Endodermal cell (in vitro differentiated cells): ENCODE measurements around the gene NME7. TPM values are rescaled to one million over a fixed set of nuclear protein-coding genes. Genes with fewer than 3 reads are reported as not detected.
"Not testable (repeated sequence)": the region's sequence is repeated elsewhere in the genome, so short reads cannot be mapped to it uniquely, and the experiment has no call there.

Experiments used
- DNase-seq: peaks from one replicate; pipeline ENCODE4 v3.0.0-alpha.2; 2017
- H3K27ac ChIP-seq: 2 replicates; pipeline ENCODE4 v1.5.1; 2013; ENCODE audit warnings: mild to moderate bottlenecking, low read depth, low read length, moderate library complexity
- H3K27me3 ChIP-seq: 2 replicates; pipeline ENCODE4 v1.6.1; 2013; ENCODE audit warnings: mild to moderate bottlenecking, low read length, moderate library complexity; ENCODE audit not compliant: insufficient read depth, control insufficient read depth, poor library complexity, severe bottlenecking
- H3K36me3 ChIP-seq: 2 replicates; pipeline ENCODE4 v1.7.0; 2013; ENCODE audit warnings: mild to moderate bottlenecking, low read length, moderate library complexity; ENCODE audit not compliant: control insufficient read depth, insufficient read depth
- H3K4me1 ChIP-seq: one replicate; pipeline ENCODE4 v1.7.0; 2013; ENCODE audit warnings: low read length; ENCODE audit not compliant: control insufficient read depth, insufficient read depth
- H3K4me3 ChIP-seq: 2 replicates; pipeline ENCODE4 v1.5.1; 2013; ENCODE audit warnings: mild to moderate bottlenecking, low read length, moderate library complexity
- H3K9ac ChIP-seq: 2 replicates; pipeline ENCODE4 v1.6.1; 2013; ENCODE audit warnings: mild to moderate bottlenecking, low read length, moderate library complexity; ENCODE audit not compliant: poor library complexity, severe bottlenecking; ENCODE audit errors: extremely low read depth
- H3K9me3 ChIP-seq: 2 replicates; pipeline ENCODE4 v1.6.1; 2013; ENCODE audit warnings: mild to moderate bottlenecking, low read length, moderate library complexity; ENCODE audit not compliant: control insufficient read depth
- H3K27ac Mint-ChIP-seq: 2 replicates; pipeline ENCODE4 v1.8.0; 2020; ENCODE audit warnings: mixed read lengths
- H3K27me3 Mint-ChIP-seq: 2 replicates; pipeline ENCODE4 v1.8.0; 2021; ENCODE audit warnings: mild to moderate bottlenecking, mixed read lengths; ENCODE audit not compliant: insufficient read depth
- H3K36me3 Mint-ChIP-seq: 2 replicates; pipeline ENCODE4 v1.8.0; 2020; ENCODE audit warnings: low read depth, mixed read lengths
- H3K4me1 Mint-ChIP-seq: 2 replicates; pipeline ENCODE4 v1.8.0; 2020; ENCODE audit warnings: mixed read lengths
- H3K4me3 Mint-ChIP-seq: 2 replicates; pipeline ENCODE4 v1.8.0; 2020; ENCODE audit warnings: mild to moderate bottlenecking, moderate library complexity, mixed read lengths
- H3K9me3 Mint-ChIP-seq: 2 replicates; pipeline ENCODE4 v1.8.0; 2020; ENCODE audit warnings: mild to moderate bottlenecking, mixed read lengths
- CTCF ChIP-seq: fragments of 200-600 bp; sonication (generic); conservative IDR thresholded peaks from 2 replicates; pipeline ENCODE4 v1.5.0; 2021; ENCODE audit warnings: antibody characterized with exemption, mild to moderate bottlenecking
- WGBS, 2 experiments: methylation state at CpG; one replicate each; pipeline versions ENCODE4 v1.1.5 to v1.1.7; 2013; ENCODE audit warnings: missing lambda C conversion rate in 2 of 2, mixed read lengths in 1 of 2; ENCODE audit not compliant: insufficient coverage in 1 of 2, insufficient read length in 1 of 2; 5-methylcytosine and 5-hydroxymethylcytosine counted together
- total RNA-seq, 2 donors: library from RNA; stranded (reverse); fragmentation: NEBNext Ultra II Directional in 1 of 2; extraction: Animal tissue kit (Norgen Biotek cat#: 25700) in 1 of 2; gene quantifications; 2 replicates in 1 of 2; 3 replicates in 1 of 2; pipeline ENCODE4 v1.2.1, GENCODE V29; 2021

The NME7 gene
- total RNA-seq, 2 donors from 2014 or later: 28.1 to 32.3 TPM

DNA sequence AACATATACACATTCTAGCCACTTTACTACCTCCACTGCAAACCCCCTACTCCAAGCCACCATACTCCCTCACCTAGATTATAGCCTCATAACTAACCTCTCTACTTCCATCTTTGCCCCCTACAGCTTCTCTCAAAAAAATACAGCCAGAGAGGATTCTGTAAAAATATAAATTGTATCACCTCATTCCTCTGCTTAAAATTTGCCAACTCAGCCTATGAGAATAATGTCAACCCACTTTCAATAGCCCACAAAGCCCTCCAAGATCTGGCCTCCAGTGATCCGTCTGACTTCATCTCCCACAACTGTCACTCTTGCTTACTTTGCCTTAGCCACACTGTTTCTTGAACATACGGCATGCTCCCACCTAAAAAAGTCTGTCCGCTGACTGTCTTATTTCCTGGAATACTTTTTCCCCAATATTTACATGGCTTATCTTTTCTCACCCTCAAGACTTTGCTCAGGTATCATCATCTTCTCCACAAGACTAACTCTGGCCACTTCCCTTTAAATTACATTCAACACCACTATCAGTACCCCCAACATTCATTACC, 21.5 kb downstream of the NME7 start:
- no peak overlapping the region for H3K27ac ChIP-seq
- H3K36me3 Mint-ChIP-seq: peaks cover 1% of the 10 kb centered on the region
- peaks cover 12% of the 10 kb centered on the region for H3K4me1 Mint-ChIP-seq
- H3K27me3 Mint-ChIP-seq: no peaks in the 10 kb centered on the region
- H3K27ac Mint-ChIP-seq: no peak overlapping the region
- no peaks in the 10 kb centered on the region for H3K27me3 ChIP-seq
- peaks cover 4% of the 10 kb centered on the region for H3K36me3 ChIP-seq
- no peak overlapping the region for H3K4me3 ChIP-seq
- H3K9me3 Mint-ChIP-seq: peaks cover 7% of the 10 kb centered on the region
- whole genome bisulfite sequencing, 2 experiments: 96 to 98% methylated on average over 3 of the region's 3 CpGs
- TF ChIP-seq CTCF: no peak
- no peak overlapping the region for H3K4me3 Mint-ChIP-seq
- H3K4me1 ChIP-seq: no peaks in the 10 kb centered on the region
- peaks cover 11% of the 10 kb centered on the region for H3K9me3 ChIP-seq
- no peak for DNase-seq
- no peak overlapping the region for H3K9ac ChIP-seq

GRCh38 chr1:169345511-169345910, 22.1 kb downstream of the NME7 start:
- no peaks in the 10 kb centered on the region for H3K4me1 ChIP-seq
- H3K9me3 ChIP-seq: peaks cover 17% of the 10 kb centered on the region
- Mint-ChIP-seq H3K4me3 (no peak overlapping the region), H3K27me3 (no peaks in the 10 kb centered on the region), H3K4me1 (peaks cover 12% of the 10 kb centered on the region), H3K9me3 (peaks cover 14% of the 10 kb centered on the region), H3K27ac (no peak overlapping the region), H3K36me3 (peaks cover 7% of the 10 kb centered on the region)
- H3K27me3 ChIP-seq: no peaks in the 10 kb centered on the region
- peak overlapping the region; percentile 12 for H3K4me3 ChIP-seq
- DNase-seq: no peak
- WGBS, 2 experiments: 98 to 100% methylated on average over 1 of the region's 1 CpG
- H3K36me3 ChIP-seq: peaks cover 4% of the 10 kb centered on the region
- TF ChIP-seq CTCF: no peak
- H3K9ac ChIP-seq: no peak overlapping the region
- no peak overlapping the region for H3K27ac ChIP-seq

GRCh38 chr1:169342096-169342495, 25.5 kb downstream of the NME7 start:
- not testable (repeated sequence) for H3K4me1 ChIP-seq, DNase-seq, H3K9ac ChIP-seq, H3K27me3 Mint-ChIP-seq, H3K36me3 ChIP-seq, H3K27ac ChIP-seq, H3K27ac Mint-ChIP-seq, H3K4me3 Mint-ChIP-seq, H3K4me3 ChIP-seq, H3K27me3 ChIP-seq
- H3K4me1 Mint-ChIP-seq: peaks cover 12% of the 10 kb centered on the region
- peaks cover 21% of the 10 kb centered on the region for H3K9me3 Mint-ChIP-seq
- H3K9me3 ChIP-seq: peaks cover 17% of the 10 kb centered on the region
- WGBS, 2 experiments: 97 to 100% methylated on average over 1 to 2 of the region's 3 CpGs
- peaks cover 21% of the 10 kb centered on the region for H3K36me3 Mint-ChIP-seq

DNA sequence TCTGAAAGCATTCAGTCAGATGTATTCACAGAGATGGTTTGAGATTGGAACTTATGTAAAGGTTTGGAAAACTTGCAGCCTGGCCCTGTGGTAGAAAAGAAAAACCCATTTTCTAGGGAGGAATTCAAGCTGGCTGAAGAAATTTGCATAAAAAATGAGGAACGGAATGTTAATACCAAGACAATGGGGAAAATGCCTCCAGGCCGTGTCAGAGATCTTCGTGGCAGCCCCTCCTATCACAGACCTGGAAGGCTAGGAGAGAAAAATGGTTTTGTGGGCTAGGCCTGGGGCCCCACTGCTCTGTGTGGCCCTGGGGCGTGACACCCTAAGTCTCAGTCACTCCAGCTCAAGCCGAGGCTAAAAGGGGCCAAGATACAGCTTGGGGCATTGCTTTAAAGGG, 26.7 kb downstream of the NME7 start:
- 83% methylated on average over 5 of the region's 5 CpGs for WGBS, 2 experiments
- DNase-seq: peak; percentile 48

More for the DNA sequence above, 26.7 kb downstream of the NME7 start:
- Histone ChIP-seq H3K27me3 (no peaks in the 10 kb centered on the region), H3K36me3 (peaks cover 4% of the 10 kb centered on the region), H3K4me3 (peak overlapping the region; percentile 53), H3K27ac (no peak overlapping the region), H3K9me3 (peaks cover 17% of the 10 kb centered on the region), H3K4me1 (no peaks in the 10 kb centered on the region), H3K9ac (no peak overlapping the region)
- peaks cover 7% of the 10 kb centered on the region for H3K4me1 Mint-ChIP-seq
- H3K4me3 Mint-ChIP-seq: no peak overlapping the region
- no peaks in the 10 kb centered on the region for H3K27me3 Mint-ChIP-seq
- peak overlapping the region; percentile 8 for H3K27ac Mint-ChIP-seq
- peaks cover 28% of the 10 kb centered on the region for H3K9me3 Mint-ChIP-seq
- H3K36me3 Mint-ChIP-seq: peaks cover 28% of the 10 kb centered on the region
- TF ChIP-seq CTCF: no peak
